Measurements from ENCODE around the gene RAD51B.
"Not testable (repeated sequence)": the region's sequence is repeated elsewhere in the genome, so short reads cannot be mapped to it uniquely, and the experiment has no call there.

The RAD51B gene

GRCh38 chr14:68027276-68027675 is 207.7 kb downstream of the RAD51B start:
- DNase-seq (ENCODE audit: low spot score) = no peak

GRCh38 chr14:68028075-68028474 is 208.5 kb downstream of the RAD51B start:
- DNase-seq (ENCODE audit: low spot score) = no peak

- not testable (repeated sequence) for DNase-seq (ENCODE audit: low spot score)
These were observed 211.4 kb downstream of the RAD51B start for GRCh38 chr14:68031011-68031410.

GRCh38 chr14:68032154-68032553 is 212.6 kb downstream of the RAD51B start:
- DNase-seq (ENCODE audit: low spot score) = no peak

- no peak for DNase-seq (ENCODE audit: low spot score)
These were observed 213.9 kb downstream of the RAD51B start for GRCh38 chr14:68033336-68033932.

GRCh38 chr14:68034896-68035295 is 215.3 kb downstream of the RAD51B start:
- DNase-seq (ENCODE audit: low spot score) = no peak

GRCh38 chr14:68036202-68036601 is 216.6 kb downstream of the RAD51B start:
- no peak for DNase-seq (ENCODE audit: low spot score)

- DNase-seq (ENCODE audit: low spot score) = no peak
These were observed 220.0 kb downstream of the RAD51B start for GRCh38 chr14:68039593-68039992.

- no peak for DNase-seq (ENCODE audit: low spot score)
These were observed 221.2 kb downstream of the RAD51B start for GRCh38 chr14:68040633-68041369.

- DNase-seq (ENCODE audit: low spot score) = no peak
These were observed 222.3 kb downstream of the RAD51B start for GRCh38 chr14:68041876-68042354.

GRCh38 chr14:68042586-68043210 is 223.1 kb downstream of the RAD51B start:
- no peak for DNase-seq (ENCODE audit: low spot score)

GRCh38 chr14:68043752-68044151 is 224.2 kb downstream of the RAD51B start:
- no peak for DNase-seq (ENCODE audit: low spot score)

GRCh38 chr14:68047906-68048305 is 228.3 kb downstream of the RAD51B start:
- no peak for DNase-seq (ENCODE audit: low spot score)

GRCh38 chr14:68048815-68049214 is 229.2 kb downstream of the RAD51B start:
- not testable (repeated sequence) for DNase-seq (ENCODE audit: low spot score)

- DNase-seq (ENCODE audit: low spot score) = no peak
These were observed 230.6 kb downstream of the RAD51B start for GRCh38 chr14:68050177-68050576.

- no peak for DNase-seq (ENCODE audit: low spot score)
These were observed 231.6 kb downstream of the RAD51B start for GRCh38 chr14:68051146-68051545.

- DNase-seq (ENCODE audit: low spot score) = no peak
These were observed 240.6 kb downstream of the RAD51B start for GRCh38 chr14:68060198-68060597.

GRCh38 chr14:68062651-68063050 is 243.1 kb downstream of the RAD51B start:
- no peak for DNase-seq (ENCODE audit: low spot score)

- DNase-seq (ENCODE audit: low spot score) = no peak
These were observed 245.7 kb downstream of the RAD51B start for GRCh38 chr14:68065322-68065721.

- no peak for DNase-seq (ENCODE audit: low spot score)
These were observed 255.3 kb downstream of the RAD51B start for GRCh38 chr14:68074765-68075381.

GRCh38 chr14:68075382-68076029 is 255.9 kb downstream of the RAD51B start:
- no peak for DNase-seq (ENCODE audit: low spot score)

- no peak for DNase-seq (ENCODE audit: low spot score)
These were observed 256.9 kb downstream of the RAD51B start for GRCh38 chr14:68076451-68076850.

All from Ammon's horn (tissue), 1 donor.